Measurements from ENCODE around the gene SETX.
A peak's percentile ranks its signal among the peaks of the same experiment; 100 is the strongest.

The SETX gene

GRCh38 chr9:132216861-132217619 is 137.7 kb downstream of the SETX start:
- DNase-seq (ENCODE audit: low spot score): no peak

DNA sequence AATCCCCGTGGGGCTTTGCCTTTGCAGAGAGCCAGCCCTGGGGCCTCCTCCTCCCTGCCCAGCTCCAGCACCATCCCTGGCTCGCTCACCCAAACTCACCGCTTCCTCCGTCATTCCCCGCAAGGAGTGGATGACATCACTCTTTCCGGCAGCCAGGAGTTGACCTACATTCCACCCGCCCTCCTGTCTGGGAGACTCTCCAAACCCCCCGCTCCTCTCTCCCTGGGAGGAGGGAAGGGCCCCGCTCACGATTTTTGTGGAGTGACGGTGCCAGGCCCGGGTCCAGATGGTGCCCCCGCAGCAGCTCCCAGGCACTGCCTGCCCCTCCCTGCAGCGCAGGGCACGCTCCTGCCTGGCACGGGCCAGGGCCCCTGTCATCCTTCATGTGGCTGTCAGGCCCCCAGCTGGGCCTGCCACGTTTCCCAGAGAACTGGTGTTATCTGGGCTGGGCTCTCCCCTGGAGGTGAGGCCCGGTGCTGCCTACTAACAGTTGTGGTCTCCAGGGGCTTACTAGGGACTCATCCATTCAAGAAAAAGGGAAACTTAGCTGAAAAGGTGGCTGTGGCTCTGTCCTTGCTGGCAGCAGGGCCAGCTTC is 140.7 kb downstream of the SETX start:
- DNase-seq (ENCODE audit: low spot score): peak; percentile 93

- DNase-seq (ENCODE audit: low spot score): no peak
These were observed 143.2 kb downstream of the SETX start for GRCh38 chr9:132211570-132211969.

All from GM03348 (cell line).